ENCODE data around the gene ESR1.

DNA sequence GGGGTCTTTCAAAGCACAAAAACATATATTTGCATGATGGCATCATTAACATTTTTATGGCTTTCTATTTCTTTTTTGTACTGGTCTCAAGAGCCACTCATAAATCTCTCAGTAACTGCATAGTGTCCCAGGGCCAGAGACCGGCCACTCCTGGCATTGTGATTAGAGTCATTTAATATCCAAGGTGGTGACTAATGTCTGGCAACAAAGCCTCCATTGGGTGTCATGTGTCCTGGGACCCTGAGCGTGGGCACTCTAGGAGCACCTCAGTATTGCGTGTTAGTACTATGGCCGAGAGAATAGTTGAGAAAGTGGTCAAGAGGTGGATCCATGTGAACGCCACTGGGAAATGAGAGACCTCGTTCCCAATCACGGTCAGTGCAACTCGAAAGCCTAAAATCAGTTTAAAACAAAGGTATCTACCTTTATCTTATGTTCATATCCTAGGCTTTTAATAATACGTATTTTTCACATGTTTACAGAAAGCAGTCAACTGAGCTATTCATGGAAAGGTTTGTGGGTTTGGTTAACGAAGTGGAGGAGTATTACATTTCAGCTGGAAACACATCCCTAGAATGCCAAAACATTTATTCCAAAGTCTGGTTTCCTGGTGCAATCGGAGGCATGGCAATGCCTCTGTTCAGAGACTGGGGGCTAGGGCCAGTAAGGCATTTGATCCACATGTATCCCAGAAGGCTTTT lies 2.7 kb upstream of the ESR1 start:
- TF ChIP-seq EP300 (IDR thresholded peaks at IDR 0.05), result no peak
- TF ChIP-seq, protein P1, sequence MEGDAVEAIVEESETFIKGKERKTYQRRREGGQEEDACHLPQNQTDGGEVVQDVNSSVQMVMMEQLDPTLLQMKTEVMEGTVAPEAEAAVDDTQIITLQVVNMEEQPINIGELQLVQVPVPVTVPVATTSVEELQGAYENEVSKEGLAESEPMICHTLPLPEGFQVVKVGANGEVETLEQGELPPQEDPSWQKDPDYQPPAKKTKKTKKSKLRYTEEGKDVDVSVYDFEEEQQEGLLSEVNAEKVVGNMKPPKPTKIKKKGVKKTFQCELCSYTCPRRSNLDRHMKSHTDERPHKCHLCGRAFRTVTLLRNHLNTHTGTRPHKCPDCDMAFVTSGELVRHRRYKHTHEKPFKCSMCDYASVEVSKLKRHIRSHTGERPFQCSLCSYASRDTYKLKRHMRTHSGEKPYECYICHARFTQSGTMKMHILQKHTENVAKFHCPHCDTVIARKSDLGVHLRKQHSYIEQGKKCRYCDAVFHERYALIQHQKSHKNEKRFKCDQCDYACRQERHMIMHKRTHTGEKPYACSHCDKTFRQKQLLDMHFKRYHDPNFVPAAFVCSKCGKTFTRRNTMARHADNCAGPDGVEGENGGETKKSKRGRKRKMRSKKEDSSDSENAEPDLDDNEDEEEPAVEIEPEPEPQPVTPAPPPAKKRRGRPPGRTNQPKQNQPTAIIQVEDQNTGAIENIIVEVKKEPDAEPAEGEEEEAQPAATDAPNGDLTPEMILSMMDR (IDR thresholded peaks at IDR 0.05), result no peak
